ENCODE results near the gene MSLN.
"Not testable (repeated sequence)": the region's sequence is repeated elsewhere in the genome, so short reads cannot be mapped to it uniquely, and the experiment has no call there.

Gene MSLN

DNA sequence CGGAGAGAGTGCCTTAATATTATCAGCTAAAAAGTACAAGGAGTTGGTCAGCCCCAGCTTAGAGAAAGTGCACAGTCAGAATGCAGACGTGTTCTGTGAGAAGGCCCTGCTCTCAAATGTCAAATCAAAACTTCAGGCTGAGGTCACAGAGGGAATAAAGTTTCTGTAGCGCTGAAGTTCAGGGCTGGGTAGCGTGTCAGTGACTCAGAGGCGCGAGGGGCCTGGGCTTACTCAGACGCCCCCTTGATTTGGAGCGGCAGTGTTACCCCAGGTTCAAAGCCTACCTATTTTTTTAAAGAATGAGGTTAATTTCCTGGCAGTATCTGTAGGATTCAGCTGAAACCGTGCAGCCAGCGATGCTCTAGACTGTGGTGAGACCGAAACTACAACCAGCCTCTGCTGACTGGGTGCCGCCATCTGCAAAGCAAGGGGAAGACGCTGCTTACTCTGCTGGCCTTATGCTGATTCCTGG is 24.5 kb upstream of the MSLN start:
- DNase-seq (ENCODE audit: low spot score), result no peak

DNA sequence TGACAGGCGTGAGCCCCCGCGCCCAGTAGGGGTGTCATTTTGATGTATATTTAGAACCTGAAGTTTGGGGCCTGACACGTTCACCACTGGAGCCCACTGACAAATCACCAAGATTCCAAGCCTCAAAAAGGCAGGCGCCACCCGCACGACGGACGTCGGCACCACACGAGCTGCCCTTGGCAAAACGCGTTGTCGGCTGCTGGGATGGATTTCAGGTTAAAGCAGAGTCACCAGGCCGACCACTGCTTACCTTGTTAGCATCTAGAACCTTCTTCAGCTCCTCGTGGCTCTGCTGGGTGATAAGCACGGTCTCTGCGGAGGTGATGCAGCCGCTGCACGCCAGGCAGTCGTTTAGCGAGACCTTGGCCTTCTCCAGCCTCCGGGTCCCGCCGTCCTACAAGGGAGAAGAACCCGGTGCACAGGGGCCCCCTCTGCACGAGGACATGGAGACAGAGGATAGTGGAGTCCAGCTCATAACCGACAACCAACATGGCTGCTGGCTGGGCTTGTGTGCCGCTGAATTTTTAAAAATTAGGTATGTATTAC is 23.5 kb upstream of the MSLN start:
- DNase-seq (ENCODE audit: low spot score), result no peak

DNA sequence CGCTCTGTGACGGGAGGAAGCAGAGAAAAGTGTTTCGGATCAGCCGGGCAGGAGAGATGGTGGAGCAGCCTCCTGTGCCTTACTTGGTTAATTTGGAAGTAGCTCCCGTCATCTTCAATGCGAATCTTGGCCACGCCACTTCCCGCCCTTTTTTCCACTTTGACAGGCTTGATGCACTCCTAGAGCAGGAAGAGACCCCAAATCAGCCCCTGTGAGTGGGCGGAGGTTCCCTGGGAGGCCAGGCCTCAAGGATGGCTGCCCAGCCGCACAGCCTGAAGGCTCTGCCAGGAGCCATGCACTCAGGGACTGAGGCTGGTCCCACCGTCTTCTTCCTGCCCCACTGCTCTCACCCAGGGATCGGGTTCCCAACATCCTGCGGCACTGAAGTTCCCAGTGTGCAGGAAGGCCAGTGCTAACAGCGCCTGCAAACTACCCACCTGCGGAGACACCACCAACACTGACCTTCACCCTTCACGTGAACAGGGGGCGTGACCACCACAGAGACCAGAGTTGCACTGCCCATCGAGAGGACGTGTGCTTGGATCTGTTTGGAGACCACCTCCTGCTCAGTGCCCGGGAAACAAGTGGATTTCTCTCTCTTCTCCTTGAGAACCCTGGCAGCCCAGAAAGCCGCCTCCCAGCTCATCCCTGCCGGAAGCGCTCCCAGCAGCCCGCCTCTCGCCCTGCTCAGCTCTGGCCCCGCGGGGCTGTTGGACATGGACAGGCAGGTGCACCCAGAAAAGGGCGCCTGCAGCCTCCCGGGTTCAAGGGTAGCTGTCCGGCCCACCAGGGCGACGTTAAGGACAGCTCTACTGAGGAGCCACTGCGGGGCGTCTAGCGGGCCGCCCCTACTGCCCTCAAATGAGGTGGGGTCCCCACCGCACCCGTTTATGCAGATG is 20.7 kb upstream of the MSLN start:
- no peak for DNase-seq (ENCODE audit: low spot score)

DNA sequence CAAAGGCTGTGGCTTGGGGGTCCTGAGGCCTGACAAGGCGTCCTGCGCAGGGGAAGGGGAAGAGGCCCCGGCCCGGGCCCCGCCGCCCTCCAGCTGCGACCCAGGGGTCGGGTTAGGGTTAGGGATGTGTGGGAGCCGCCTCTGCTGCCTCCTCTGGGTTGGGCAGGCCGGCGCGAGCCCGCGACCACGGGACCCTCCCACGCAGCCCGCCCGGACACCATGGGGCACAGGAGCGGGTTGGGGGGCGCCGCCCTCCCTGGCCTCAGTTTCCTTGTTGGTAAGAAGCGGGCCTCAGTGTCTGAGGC is 20.1 kb upstream of the MSLN start:
- DNase-seq (ENCODE audit: low spot score), result no peak

DNA sequence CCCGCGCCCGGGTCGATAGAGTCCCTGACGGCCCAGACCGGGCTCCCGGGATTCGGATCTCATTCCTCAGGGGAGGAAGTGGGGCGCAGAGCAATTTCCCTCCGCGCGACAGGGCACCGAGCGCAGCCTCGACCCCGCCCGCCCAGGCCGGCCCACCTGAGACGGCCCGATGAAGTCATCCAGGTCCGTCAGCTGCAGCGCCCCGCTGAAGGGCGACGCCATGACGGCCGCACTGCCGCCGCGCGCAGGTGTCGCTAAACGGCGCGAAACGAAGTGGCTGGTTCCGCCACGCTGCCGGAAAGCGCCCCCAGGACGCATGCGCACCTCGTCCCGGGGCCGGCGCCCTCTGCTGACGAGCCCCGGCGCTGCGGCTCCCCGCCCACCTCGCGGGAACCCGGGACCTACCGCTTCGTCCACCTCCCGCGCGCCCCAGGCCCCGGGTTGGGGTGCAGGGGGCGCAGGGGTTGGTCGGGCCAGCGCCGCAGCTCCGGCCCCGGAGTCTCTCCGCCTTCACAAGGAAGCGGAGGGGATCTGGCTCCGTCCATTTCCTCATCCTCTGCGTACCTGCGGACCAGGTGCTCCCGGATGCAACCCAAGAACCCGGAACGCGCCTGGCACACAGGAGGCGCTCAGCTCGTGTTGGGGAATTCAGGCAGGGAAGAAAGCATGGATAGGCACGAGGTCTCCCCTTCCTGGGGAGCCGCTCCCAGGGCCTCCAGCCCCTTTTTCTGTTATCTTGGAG is 19.6 kb upstream of the MSLN start, which contains the start of gene CIAO3:
Gene CIAO3, minus strand, starts transcription at position 234 of the 742 bp plus-strand sequence. Its CDS starts 12 bp downstream, at position 222.
- DNase-seq (ENCODE audit: low spot score), result peak; percentile 92

DNA sequence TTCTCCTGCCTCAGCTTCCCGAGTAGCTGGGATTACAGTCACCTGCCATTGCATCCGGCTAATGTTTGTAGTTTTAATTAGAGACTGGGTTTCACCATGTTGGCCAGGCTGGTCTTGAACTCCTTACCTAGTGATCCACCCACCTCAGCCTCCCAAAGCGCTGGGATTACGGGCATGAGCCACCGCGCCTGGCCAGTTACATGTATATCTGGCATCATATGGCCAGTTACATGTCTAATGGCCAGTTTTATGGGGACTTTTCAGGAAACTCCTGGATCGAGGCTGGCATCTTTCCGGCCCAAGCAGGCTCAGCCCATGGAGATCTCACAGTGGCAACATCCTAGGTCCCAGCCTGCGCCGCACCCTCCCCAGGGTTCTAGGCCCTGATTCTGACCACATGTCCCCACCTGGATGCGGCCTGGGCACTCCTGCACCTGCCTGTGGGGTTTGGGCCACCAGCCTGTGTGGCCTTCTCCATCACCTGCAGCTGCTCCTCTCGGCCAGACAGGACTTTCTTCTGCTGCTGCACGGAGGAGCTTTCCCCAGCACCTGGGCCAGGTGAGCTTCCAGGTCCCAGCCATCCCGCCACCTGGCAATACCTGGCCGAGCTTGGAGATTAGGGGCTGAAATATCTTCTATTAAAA is 18.4 kb upstream of the MSLN start:
- no peak for DNase-seq (ENCODE audit: low spot score)

DNA sequence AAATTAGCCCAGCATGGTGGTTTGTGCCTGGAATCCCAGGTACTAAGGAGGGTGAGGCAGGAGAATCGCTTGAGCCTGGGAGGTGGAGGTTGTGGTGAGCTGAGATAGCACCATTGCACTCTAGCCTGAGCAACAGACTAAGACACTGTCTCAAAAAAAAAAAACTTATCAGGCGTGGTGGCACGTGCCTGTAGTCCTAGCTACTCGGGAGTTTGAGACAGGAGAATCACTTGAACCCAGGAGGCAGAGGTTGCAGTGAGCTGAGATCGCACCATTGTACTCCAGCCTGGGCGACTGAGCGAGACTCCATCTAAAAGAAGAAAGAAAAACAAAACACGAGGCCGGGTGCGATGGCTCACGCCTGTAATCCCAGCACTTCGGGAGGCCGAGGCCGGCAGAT is 17.6 kb upstream of the MSLN start:
- DNase-seq (ENCODE audit: low spot score), result not testable (repeated sequence)

DNA sequence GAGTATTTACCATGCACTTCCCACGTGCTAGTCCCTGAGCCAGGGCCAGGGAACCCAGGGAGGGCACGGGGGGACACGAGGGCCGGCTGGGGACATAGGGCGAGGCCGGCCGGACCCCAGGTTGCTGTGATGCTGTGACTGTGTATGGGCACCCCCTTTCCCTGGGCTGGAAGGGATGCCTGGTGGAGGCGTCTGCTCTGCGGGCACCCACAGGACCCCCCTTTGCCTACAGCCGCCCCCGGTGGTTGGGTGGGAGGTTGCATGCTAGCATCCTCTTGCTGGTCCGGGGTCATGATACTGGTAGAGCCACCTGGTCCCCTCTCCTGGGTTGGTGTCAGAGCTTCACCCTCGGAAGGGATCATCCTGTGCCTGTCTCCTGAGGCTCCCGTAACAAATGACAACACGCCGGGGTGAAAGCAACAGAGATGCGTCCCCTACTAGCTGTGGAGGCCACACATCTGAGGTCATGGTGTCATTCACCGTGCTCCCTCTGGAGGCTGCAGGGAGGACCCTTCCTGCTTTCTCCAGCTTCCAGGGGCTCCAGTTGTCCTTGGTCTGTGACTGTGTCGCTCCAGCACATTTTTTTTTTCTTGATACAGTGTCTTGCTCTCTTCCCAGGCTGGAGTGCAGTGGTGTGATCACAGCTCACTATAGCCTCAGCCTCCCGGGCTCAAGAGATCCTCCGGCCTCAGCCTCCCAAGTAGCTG is 16.6 kb upstream of the MSLN start:
- DNase-seq (ENCODE audit: low spot score), result no peak

DNA sequence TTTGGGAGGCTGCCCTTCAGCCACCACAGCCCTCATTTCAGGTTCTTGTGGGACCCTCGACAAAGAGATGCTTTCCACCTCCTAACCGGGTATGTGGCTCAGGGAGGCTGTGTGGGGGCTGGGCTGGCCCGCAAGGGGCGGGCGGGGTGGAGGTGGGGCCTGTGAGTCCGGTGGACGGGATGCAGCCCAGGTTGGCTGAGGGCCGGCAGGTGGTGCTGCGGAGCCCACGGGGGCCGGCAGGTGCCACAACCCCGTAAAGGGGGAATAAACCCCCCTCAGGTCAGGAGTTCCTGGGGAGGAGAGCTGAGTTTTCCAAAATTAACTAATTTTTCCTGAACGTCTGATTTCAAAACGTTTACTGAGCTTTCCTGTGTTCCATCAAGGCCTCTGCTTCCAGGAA is 14.8 kb upstream of the MSLN start:
- peak; percentile 46 for DNase-seq (ENCODE audit: low spot score)

DNA sequence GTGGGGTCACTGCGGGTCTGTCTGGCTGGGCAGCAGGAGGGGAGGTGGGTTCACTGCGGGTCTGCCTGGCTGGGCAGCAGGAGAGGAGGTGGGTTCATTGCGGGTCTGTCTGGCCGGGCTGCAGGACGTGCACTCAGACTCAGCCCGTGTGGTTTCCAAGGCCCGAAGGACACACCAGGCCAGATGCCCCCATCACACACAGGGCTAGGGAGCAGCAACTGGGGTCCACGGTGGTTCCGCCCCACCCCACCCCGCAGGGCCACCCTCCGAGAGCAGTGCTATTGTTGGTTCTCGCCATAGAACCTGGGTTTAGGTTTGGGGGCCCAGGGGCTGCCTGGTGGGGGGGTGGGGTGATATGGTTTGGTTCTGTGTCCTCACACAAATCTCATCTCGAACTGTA is 13.9 kb upstream of the MSLN start:
- DNase-seq (ENCODE audit: low spot score), result no peak

DNA sequence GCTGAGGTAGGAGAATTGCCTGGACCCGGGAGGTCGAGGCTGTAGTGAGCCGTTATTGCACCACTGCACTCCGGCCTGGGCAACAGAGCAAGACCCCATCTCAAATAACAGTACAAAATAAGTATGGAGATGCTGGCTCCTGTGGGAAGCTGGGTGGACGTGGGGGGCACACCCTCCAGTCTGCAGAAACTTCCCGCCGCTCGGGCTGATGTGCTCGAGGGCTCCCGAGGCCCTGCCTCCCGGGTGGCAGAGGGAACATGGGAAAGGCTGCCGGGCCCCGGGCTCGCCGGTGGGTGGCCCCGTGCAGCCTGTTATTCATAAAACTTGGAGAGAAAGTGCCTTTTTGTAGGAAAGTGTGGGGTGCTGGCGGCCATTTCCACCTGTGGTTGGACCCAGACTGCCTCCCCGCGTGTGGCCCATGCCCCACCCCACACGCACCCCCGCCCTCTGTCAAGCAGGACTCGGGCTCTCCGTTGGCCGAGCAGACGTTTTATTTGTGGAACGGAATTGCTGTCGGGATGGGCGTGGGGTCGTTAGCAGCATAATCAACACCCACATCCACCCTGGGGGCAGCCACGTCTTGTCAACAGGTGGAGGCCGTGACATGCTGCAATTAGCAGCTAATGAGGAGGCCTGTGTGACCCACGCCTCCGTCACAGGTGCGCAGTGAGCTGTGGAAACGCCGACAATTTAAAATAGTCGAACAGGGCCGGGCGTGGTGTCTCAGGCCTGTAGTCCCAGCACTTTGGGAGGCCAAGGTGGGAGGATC is 12.4 kb upstream of the MSLN start:
- DNase-seq (ENCODE audit: low spot score), result no peak

DNA sequence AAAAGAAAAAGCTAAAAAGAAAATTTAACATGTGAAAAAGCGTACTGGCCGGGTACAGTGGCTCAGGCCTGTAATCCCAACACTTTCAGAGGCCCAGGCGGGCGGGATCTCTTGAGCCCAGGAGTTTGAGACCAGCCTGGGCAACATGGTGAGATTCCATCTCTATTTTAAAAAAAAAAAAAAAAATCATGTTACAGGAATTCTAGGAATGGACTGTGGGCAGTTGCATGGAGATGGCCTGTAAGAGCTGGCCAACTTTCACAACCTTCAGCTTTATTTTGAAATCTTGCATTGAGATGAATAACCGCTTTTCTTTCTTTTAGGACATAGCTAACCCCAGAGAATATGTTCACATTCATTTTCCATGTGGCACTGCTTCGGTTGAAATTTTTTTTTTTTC is 11.5 kb upstream of the MSLN start:
- DNase-seq (ENCODE audit: low spot score), result no peak

DNA sequence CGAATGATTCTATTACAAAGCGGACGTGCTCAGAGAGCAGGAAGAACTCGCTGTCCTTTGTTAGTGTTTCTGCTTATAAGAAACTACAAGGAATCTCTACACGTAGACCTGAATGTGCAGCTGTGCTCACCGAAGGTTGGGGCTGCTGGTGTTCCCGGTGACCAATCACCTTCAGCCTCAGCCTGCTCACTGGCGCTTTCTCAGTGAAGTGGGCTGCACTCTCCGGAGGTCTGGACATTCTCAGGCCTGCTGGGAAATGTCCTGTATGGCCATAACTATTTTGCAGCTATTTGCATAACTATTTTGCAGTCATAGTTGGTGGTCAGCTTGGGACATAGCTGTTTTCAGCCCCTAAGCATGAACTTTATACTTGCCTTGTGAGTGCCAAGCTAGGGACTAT is 10.0 kb upstream of the MSLN start:
- DNase-seq (ENCODE audit: low spot score), result no peak

DNA sequence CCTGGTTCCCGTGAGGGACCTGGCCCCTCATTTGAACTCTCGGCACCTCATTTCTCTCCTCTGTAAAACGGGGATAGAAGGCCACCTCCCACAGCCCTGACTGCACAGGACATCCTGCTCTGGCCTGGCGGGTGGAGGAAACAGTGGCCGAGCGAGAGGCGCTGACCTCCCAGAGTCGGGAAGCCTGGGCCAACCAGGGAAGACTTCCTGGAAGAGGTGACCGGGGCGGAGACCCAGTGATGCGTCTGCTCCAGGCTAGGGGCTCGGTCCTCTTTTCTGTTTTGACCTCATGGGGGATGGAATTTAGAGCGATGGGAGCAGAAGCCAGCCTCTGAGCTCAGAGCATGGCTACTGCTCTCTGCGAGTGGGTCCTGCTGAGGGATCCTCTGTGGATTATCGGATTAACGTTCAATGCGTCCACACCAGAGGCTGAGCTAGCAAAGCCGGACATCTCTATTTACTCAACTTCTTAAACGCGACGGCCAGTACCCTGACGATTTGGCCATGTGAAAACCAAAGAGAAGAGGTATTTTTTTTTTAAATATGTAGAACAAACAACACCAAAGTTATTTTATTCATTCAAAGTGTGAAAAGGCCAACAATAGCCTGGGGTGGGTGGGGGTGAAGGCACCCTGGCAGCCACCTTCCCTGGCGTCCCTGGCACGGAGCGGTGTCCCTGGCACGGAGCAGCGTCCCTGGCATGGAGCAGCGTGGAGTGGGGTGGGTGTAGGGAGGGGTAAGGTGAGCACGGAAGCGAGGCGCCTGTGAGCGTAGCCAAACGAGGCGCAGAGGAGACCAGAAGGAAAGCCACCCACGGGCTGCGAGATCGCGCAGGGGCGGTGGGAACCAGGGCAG is 9.2 kb upstream of the MSLN start:
- DNase-seq (ENCODE audit: low spot score), result no peak

DNA sequence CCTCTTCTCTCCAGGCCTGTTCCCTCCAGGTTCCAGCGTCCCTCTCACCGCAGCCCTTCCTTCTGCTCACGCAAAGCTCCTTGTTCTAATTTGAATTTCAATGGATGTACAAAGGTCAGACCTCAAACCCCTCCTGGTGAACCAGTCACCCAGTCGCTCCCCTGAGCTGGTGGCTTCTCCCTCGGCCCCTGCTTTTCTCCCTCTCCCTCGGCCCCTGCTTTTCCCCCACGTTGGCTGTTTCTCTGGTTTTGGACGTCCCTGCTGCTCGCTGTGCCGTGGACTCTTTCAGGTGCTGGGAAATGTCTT is 8.6 kb upstream of the MSLN start:
- DNase-seq (ENCODE audit: low spot score), result no peak

DNA sequence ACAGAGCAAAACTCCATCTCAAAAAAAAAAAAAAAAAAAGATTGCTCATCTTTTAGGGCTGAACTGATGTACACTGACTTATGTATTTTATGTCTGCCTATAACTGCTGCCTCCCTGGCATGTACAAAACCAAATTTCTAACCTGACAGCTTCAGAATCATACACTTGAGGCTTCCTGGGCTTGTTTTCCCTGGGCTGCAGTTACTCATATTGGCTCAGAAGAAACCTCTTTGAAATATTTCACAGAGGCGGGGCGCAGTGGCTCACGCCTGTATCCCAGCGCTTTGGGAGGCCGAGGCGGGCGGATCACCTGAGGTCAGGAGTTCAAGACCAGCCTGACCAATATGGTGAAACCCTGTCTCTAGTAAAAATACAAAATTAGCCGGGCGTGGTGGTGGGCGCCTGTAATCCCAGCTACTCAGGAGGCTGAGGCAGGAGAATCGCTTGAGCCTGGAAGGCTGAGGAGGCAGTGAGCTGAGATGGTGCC is 6.4 kb upstream of the MSLN start:
- DNase-seq (ENCODE audit: low spot score), result not testable (repeated sequence)

DNA sequence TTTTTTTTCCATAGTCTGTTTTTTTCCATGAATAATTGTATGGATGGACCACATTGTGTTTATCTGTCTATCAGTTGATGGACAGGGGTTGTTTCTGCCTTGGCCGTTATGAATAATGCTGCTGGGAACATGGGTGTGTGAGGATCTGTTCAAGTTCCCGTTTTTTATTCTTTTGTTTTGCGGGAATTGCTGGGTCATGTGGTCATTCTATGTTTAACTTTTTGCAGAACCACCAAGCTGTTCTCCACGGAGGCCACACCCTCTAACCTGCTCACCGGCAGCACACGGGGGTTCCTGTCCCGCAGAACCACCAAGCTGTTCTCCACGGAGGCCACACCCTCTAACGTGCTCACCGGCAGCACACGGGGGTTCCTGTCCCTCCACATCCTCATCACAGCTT is 5.9 kb upstream of the MSLN start:
- DNase-seq (ENCODE audit: low spot score), result no peak

DNA sequence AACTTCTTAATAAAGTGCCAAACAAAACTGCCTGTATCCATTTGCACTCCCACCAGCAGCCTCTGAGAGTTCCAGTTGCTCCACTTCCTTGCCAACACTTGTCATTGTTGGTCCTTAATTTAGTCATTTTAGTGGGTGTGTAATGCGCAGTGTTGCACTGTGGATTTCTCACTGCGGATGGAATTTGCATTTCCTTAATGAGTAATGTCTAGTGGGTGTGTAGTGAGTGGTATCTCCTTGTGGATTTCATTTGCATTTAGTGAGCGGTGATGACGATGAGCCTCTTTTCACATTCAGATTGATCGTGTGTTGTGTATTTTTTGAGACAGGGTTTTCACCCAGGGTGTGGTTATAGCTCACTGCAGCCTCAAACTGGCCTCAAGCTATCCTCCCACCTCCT is 4.1 kb upstream of the MSLN start:
- no peak for DNase-seq (ENCODE audit: low spot score)

DNA sequence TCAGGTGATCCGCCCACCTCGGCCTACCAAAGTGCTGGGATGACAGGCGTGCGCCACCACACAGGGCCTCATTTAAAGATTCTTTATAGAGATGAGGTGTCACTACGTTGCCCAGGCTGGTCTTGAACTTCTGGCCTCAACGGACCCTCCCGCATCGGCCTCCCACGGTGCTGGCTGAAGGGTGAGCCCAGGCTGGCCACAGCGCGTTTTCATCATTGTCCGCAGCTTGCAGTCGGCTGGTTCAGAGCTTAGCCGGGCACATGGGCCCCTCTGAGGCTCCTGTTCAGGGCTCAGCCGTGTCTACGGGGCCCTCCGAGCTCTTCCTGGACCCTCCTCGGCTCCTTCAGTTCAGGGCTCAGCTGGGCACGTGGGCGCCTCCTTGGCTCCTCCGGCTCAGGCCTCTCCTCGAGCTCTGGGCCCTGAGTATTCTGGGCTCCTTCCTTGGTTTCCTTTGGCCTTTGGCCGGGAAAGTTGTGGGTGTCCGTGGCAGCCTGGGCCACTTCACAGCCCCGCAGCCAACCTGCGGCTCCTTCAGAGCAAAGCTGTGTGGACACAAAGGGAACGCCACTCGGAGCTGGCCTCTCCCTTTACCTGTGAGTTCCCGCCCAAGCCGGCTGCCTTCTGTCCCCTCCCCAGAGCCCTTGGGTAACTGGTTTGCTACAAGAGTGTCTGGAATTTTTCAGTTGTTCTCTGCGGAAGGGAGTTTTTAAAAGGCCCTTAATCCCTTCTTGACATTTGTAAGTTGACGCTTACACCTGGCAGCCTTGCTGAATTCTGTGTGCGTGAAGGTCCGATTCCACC is 1.2 kb upstream of the MSLN start:
- no peak for DNase-seq (ENCODE audit: low spot score)
